HG03457 (cell line): ENCODE data around the gene COG5.
"Not testable (repeated sequence)": the region's sequence is repeated elsewhere in the genome, so short reads cannot be mapped to it uniquely, and the experiment has no call there.

Experiments
- ATAC-seq: cut with Tn5 transposase; IDR thresholded peaks from one replicate; pipeline ENCODE4 v1.9.1; 2021; ENCODE audit warnings: moderate number of reproducible peaks; ENCODE audit not compliant: unreplicated experiment

Gene COG5

DNA sequence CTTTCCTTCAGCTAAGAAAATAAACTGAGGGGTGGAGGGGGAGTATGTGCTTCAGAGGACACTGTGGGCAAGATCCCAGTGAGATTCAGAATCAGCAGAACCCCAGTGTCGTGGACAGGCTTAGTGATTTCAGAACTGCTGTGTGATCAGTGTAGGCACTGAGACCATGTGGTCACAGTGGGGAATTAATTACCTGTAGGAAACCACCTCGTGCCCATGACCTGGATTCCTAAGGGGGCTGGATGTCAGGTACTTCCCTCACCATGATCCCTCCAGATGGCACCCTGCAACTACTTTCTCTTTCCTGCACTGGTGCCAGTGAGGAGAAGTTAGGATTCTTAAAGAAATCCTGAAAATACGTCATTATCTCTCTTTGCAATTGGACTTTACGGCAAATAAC is 330.5 kb downstream of the COG5 start:
- no peak for ATAC-seq

DNA sequence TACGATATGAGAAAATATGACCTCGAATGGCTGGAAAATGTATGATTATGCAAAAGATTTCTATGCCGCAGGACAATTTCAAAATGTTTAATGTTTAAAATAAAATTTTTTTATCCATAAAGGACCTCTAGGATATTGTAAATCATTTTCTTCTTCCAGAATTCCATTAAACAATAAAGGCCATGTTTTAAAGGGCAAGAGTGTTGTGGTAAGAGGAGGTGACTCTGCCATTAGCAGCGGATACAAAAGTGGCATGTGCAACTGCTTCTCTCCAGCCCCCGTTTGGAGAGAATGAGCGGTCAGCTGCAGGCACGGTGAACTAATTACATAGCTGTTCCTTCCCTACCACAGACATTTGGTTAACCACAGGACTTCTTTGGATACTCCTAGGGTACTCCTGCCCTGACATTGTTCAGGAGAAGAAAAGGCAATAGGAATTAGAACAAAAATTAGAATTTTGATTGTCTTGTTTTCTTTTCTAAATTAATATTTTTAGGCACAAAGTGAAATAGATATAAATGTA is 331.1 kb downstream of the COG5 start:
- no peak for ATAC-seq

DNA sequence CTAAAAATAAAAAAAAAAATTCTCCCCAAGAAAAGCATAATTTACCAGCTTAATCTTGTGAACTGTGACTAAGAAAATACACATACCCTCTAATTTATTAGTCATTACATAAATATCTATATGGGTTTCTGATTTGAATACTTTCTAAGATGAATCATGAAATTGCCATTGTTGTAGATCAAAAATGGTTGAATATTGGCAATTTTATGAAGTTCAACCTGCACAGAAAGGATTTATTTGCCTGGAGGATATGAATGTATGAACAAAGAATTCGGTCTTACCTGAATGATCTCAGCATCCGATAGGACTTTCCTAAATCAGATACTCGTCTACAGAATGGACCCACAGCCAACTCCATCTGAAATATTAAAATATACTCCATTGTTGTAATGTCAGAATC is 333.4 kb downstream of the COG5 start:
- ATAC-seq = no peak

DNA sequence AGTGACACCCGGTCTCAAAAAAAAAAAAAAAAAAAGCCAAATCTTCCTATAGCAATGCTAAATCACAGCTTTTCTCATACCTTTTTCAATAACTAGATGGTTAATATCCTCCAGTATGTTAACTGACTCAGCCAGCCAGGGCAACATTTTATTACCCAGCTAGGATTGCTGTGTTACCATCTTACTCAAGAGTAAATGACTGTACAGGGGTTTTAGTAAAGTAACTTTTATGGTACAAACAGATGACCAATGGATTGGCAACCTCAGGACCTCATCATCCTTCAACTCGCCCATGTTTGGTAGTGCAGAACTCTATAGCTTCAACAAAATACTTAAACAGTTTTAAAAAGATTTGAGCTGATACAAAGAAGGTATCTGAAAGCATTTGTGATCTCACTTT is 335.4 kb downstream of the COG5 start:
- ATAC-seq = no peak

DNA sequence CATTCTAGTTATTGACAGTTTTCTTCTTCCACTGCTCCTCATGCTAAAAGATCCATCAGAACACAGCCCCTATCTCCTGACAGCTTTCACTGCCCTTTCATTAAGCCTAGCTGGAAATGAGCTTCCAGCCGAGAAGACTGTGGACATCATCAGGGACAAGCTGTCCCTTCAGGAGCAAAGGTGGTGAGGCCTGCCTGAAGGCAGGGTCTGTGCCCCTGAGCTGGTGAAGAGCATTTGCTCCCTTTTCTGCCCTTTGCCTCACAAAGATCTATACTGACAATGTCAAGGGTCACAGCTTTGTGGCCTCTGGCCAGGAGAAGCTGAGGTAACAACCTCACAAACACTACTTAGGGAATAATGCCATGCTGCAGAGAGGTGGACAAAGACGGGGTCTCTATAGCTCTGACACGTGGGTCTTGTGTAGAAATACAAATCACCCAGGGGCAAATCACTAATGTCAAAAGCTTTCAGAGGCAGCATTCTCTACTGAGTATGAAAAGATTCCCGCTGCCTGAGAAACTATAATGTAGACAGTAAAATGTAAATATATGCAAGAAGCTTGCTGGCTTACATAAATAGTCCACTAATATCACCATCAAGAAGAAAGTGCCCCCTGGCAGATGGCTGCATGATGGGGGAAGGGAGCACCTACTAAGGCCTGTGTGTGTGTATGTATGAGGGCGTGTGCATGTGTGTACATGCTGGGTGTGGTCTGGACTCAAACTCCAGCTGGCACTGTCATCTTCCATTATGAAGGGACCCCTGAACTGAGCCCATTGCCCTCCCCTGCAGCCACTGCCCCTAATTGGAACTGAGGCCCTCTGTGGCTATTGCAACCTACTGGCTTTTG is 339.1 kb downstream of the COG5 start:
- no peak for ATAC-seq

DNA sequence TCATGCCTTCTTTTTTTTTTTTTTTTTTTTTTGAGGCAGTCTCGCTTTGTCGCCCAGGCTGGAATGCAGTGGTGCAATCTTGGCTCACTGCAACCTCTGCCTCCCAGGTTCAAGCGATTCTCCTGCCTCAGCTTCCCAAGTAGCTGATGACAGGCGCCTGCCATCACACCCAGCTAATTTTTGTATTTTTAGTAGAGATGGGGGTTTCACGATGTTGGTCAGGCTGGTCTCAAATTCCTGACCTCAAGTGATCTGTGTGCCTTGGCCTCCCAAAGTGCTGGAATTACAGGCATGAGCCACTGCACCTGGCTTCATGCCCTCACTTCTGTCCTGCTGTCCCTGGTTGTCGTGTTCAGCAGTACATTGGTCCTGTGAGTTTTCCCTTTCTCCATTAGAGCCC is 342.9 kb downstream of the COG5 start:
- not testable (repeated sequence) for ATAC-seq

DNA sequence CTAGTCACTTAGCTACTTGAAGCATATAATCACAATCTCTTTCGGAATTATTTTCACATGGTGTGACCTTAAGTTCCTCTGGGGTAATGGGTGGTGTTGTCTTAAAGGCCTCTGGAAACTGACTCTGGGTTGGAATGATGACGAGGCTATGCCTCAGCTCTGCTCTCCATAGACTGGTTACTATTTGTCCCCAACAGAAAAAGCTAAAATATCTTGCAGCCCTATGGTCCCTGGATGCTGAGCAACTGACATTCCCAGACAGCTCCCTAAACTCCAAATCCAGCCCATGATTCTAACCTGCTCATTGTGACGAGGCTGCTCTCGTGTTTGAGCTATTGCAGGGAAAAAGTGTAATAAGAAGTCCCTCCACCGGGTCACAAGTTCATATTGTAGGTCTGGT is 343.4 kb downstream of the COG5 start:
- no peak for ATAC-seq

DNA sequence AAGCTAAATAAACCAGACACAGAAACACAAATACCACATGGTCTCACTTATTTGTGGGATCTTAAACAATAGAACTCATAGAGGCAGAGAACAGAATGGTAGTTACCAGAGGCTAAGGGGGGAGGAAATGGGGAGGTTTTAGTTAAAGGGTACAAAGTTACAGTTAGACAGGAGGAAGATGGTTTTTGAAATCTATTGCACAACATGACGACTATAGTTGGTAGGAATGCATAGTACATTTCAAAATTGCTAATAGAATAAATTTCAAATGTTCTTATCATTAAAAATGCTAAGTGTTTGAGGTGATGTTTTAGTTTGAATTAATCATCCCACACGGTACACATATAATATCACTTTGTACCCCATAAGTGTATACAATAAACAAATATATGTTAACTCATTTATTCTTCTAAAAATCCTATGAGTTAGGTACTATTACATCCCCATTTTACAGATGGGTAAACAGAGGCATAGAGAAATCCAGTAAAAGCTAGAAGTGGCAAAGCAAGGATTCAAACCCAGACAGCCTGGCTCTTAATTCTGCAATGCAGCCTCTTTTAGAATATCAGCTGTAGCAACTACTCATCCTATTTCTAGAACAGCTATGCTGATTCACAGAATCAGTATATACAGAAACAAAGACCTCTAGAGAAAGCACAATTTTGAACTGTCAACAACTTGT is 344.0 kb downstream of the COG5 start:
- no peak for ATAC-seq

DNA sequence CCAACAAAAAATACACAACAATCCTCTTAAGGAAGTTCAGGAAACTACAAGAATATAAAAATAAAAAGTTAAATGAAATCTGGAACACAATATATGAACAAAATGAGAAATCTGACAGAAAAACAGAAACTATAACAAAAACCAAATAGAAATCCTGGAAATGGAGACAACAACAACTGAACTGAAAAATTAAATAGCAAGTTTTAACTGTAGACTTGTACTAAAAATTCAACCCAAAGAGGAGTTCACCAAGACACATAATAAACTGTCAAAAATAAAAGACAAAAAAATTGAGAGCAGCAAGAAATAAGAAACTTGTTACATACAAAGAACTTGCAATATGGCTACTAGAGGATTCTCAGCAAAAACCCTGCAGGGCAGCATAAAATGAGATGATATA is 349.8 kb downstream of the COG5 start:
- ATAC-seq = no peak

DNA sequence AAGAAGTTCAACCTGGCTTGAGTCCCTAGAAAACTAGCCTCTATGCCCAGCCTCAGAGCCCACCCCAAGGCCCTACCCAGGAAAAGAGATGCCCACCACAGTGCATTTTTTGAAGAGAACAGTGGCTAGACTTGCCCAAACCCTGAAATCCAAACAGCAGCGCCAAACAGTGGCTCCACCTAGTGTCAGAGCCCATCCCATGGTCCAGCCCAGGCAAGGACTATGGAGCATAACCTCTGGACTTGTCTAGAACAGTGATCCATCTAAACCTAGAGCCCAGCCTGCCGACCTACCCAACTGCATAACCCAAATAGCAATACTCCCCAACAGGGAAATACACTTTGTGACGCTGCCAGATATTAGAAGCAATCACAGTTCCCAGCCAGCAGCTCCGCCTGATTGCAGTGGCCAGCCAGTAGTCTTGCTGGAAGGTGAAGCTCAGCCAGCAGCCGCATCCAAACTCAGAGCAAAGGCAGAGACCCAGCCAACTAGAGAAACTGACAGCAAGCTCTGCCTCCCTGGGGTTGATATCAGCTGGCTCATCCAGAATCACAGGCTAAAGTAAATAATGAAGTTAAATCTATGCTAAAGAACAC is 350.4 kb downstream of the COG5 start:
- no peak for ATAC-seq

DNA sequence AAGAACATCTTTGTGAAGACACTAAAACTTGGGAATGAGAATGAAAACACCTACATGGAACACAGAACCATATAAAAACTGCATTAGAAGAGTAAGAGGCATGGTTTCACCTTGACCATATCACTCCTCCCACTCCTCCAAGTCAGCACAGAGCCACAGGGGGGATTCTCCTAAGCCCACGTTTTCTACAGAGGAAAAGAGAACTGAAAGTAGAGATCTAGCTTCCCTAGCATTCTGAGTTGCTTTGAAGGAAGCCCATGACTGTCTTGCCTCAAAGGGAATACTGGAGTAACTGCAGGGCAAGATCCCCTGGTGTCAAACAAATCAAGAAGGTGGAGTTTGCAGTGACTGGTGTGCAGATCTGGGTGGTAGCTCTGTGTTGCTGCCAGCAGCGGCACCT is 351.0 kb downstream of the COG5 start:
- no peak for ATAC-seq

DNA sequence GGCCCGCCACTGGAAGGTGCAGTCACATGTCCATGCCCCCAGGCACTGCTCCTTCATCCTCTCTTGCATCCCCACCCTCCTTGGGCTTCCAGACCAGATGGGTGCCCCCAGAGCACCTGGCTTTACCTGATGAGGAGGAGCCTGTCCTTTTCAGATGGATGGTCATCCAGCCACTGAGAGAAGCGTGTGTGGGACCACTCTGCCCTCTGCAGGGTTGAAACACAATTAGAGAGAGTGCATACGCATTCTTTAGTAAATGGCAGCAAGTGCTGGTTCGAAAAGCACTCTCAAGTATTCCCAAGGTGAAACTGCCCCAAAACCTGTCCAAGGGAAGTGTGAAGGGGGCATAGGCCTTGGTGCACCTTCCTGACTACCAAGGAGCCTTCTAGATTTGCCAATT is 353.3 kb downstream of the COG5 start:
- no peak for ATAC-seq

DNA sequence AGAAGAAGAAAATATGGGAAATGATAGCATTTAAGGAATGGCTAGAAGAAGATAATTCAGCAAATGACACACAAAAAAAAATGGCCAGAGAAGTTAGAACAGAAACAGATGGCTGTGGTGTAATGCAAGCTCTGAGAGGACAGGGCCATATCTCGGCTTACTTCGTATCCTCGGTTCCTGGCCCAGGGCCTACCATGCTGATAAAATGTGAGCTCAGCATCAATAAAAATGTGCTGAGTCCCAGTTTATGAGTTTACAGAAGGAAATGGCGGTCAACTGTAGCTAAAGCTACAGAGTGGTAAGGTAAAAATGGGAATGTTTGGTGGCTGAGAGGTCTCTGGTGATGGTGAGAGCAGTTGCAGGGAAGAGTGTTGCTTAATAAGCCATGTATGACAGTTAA is 354.2 kb downstream of the COG5 start:
- no peak for ATAC-seq

DNA sequence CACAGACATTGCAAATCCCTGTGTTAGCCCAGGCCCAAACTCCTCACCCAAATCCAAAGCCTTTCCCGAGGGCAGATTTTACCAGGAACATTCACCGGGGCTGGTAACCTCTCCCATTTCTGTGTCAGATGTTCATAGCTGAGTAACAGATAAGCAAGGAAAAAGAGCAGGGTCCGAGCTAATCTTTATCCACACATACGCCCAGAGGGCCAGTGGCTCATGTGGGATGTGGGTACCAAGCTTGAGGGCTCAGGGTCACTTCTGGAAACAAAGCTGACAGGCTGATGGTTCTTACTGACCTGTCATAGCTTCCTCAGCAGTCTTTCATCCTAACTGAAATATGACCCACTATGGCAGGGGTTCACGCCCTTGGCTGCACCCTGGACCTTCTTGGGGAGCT is 355.2 kb downstream of the COG5 start:
- ATAC-seq = no peak

DNA sequence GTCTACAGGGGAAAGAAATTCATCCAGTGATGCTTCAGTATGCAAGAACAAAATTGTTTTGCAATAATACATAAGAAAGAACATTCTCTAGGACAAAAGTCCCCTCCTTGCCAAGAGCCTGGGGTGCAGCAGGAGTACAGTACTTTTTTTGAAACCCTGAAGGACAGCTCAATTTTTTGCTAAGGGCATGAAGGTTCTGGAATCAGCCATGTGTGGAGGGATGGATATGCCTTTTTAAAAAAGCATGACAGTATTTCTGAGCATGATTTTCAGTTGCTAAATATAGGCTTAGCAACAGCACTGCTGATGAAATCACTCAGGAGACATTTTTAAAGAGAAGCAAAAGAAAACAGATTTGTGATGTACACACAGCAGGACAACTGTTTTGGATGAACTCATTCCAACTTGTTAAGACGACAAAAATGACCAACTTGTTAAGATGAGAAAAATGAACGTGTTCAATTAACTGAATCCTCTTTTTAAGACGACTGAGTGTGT is 355.6 kb downstream of the COG5 start:
- ATAC-seq = no peak

DNA sequence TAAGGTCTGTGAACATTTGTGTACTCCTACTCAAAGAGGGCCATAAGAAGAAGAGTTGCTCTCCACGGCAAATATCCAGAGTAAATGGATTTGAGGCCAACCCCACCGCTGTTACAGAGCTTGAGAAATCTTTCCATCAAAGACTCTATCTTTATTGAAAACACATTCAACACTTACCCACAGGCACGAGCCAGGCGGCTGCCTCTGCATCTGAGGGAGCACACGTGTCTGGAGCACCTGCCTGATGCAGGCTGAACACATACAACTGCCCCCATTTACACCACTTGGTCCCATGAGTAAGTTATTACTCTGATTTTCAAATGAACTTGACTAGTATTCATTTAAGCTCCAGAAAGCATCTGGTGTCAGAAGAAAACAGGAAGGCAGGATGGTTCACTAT is 356.3 kb downstream of the COG5 start:
- ATAC-seq = no peak

DNA sequence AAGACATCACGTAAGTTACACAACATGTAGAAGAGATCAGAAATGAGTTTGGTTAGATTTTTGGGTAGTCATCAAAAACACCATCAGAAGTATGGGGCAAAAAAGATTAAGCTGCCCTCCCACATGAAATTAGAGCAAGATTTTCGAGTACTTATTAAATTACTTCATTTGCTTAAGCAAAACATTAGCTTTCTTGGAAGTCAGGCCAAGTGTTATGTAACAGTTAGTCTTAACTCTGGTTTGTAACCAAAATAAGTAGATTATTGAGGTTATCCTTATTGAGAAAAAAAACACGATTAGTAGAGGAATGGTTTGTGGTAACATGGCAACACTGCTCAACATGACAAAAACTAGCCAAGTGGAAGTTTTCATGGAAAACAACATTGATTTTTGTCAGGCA is 357.0 kb downstream of the COG5 start:
- ATAC-seq = no peak

DNA sequence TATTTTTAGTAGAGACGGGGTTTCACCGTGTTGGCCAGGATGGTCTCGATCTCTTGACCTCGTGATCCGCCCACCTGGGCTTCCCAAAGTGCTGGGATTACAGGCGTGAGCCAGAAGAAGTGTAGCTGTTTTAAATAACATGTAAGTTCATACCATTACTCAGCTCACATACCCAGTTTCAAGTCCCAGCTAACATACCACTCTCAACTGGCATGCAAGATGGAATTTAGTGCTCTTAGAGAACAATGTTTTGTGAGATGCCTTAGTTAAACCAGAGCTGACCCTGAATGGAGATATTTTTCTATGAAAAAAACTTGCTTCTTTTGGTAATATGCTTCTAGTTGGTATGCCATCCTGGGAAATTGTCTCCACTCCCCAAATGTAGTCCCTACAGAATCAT is 357.6 kb downstream of the COG5 start:
- no peak for ATAC-seq

DNA sequence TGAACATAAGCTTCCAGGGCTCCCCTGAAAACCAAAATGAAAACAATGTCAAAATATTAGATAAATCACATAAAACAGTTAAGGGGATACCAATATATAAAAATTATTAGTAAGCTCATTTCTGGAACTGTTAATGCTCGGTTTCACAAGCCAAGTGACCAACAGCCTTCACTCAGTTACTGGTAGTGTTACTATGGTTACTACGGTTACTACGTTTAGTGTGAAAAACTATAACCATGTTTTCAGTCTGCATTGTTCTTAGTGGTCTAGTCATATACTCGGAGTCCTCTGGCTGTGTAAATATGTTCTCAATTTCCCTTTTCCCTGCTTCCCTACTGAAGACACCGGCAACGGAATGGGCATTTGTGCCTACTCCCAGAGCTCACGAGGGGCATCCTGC is 360.1 kb downstream of the COG5 start:
- no peak for ATAC-seq

DNA sequence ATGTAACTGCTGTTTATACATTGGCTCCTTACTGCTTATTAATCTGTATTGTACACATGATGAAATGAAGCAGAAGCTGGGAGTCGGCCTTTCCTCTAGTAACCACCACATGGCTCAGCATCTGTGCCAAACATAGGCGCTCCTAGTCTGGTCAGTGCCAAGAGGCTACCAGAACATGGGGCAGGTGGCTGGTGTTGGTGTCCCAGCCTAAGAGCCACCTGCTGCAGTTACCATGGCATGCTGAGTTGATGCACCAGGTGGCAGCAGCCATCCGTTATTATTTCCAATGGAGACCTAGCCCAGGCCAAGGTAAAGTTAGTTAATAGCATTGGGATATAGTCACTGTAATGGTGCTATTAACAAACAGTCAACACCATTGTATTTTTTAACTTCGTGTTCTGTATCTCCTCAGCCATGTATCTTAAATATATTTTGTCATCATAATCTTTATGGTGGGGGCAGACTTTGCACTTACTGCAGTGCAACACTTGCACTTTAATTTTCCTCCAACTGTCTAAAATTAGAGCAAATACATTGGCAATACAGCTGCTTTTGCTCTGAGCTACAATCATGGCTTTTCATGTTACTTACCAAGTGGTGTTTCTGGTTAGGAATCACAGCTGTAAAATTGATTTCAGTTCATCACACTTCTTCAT is 361.8 kb downstream of the COG5 start:
- ATAC-seq = no peak
